Measurements from ENCODE around the gene ENDOD1. TPM values are rescaled to one million over a fixed set of nuclear protein-coding genes. Genes with fewer than 3 reads are reported as not detected.

The ENDOD1 gene
- total RNA-seq, 1 donor from 2014 or later, result 29.8 TPM

- Mint-ChIP-seq H3K36me3 (ENCODE audit: low read depth, unreplicated experiment) (peaks cover 2% of the 10 kb centered on the region), H3K27ac (ENCODE audit: unreplicated experiment) (no peak overlapping the region), H3K9me3 (ENCODE audit: unreplicated experiment) (no peaks in the 10 kb centered on the region), H3K4me1 (ENCODE audit: low read depth, unreplicated experiment) (peaks cover 19% of the 10 kb centered on the region), H3K27me3 (ENCODE audit: low read depth, unreplicated experiment) (no peaks in the 10 kb centered on the region), H3K4me3 (ENCODE audit: unreplicated experiment) (no peak overlapping the region)
- Histone ChIP-seq H2AFZ (ENCODE audit: low read depth, low read length) (no peak overlapping the region), H3K27me3 (ENCODE audit: insufficient read depth, low read length) (no peaks in the 10 kb centered on the region), H3K9me3 (ENCODE audit: insufficient read depth, low read depth, low read length) (no peaks in the 10 kb centered on the region), H3K4me1 (ENCODE audit: insufficient read depth, low read length) (peaks cover 13% of the 10 kb centered on the region), H3K36me3 (ENCODE audit: insufficient read depth, low read length) (no peaks in the 10 kb centered on the region), H3K4me3 (ENCODE audit: insufficient read depth, low read depth, low read length) (no peak overlapping the region), H4K20me1 (ENCODE audit: insufficient read depth, low read length) (no peaks in the 10 kb centered on the region), H3K4me2 (ENCODE audit: low read length) (no peak overlapping the region), H3K9ac (ENCODE audit: low read length) (no peak overlapping the region), H3K79me2 (ENCODE audit: insufficient read depth, low read length) (no peaks in the 10 kb centered on the region), H3K27ac (ENCODE audit: low read depth, low read length) (no peak overlapping the region)
- FAIRE-seq (no peak), DNase-seq (ENCODE audit: low read depth) (no peak)
- TF ChIP-seq CTCF (IDR thresholded peaks at IDR 0.05; ENCODE audit: insufficient read depth, low read depth, low read length) (no peak), EZH2 (IDR thresholded peaks at IDR 0.05; ENCODE audit: insufficient read depth, low read length) (no peak)
These were observed 52.8 kb downstream of the ENDOD1 start for GRCh38 chr11:95142431-95142830.

GRCh38 chr11:95143106-95143681 is 53.5 kb downstream of the ENDOD1 start:
- Histone ChIP-seq H3K9ac (ENCODE audit: low read length) (no peak overlapping the region), H3K4me1 (ENCODE audit: insufficient read depth, low read length) (peaks cover 21% of the 10 kb centered on the region), H3K4me2 (ENCODE audit: low read length) (no peak overlapping the region), H3K79me2 (ENCODE audit: insufficient read depth, low read length) (no peaks in the 10 kb centered on the region), H3K27me3 (ENCODE audit: insufficient read depth, low read length) (no peaks in the 10 kb centered on the region), H4K20me1 (ENCODE audit: insufficient read depth, low read length) (no peaks in the 10 kb centered on the region), H3K27ac (ENCODE audit: low read depth, low read length) (no peak overlapping the region), H3K9me3 (ENCODE audit: insufficient read depth, low read depth, low read length) (no peaks in the 10 kb centered on the region), H3K36me3 (ENCODE audit: insufficient read depth, low read length) (no peaks in the 10 kb centered on the region), H2AFZ (ENCODE audit: low read depth, low read length) (no peak overlapping the region), H3K4me3 (ENCODE audit: insufficient read depth, low read depth, low read length) (no peak overlapping the region)
- Mint-ChIP-seq H3K36me3 (ENCODE audit: low read depth, unreplicated experiment) (peaks cover 2% of the 10 kb centered on the region), H3K27ac (ENCODE audit: unreplicated experiment) (no peak overlapping the region), H3K9me3 (ENCODE audit: unreplicated experiment) (no peaks in the 10 kb centered on the region), H3K4me3 (ENCODE audit: unreplicated experiment) (no peak overlapping the region), H3K4me1 (ENCODE audit: low read depth, unreplicated experiment) (peaks cover 27% of the 10 kb centered on the region), H3K27me3 (ENCODE audit: low read depth, unreplicated experiment) (no peaks in the 10 kb centered on the region)
- FAIRE-seq, result no peak
- TF ChIP-seq EZH2 (IDR thresholded peaks at IDR 0.05; ENCODE audit: insufficient read depth, low read length) (no peak), CTCF (IDR thresholded peaks at IDR 0.05; ENCODE audit: insufficient read depth, low read depth, low read length) (no peak)
- DNase-seq (ENCODE audit: low read depth), result no peak

Data from astrocyte (in vitro differentiated cells and primary cell).